ENCODE measurements around the gene FPR2.
"Not testable (repeated sequence)": the region's sequence is repeated elsewhere in the genome, so short reads cannot be mapped to it uniquely, and the experiment has no call there.

Gene FPR2

GRCh38 chr19:51805396-51805795 lies 44.4 kb downstream of the FPR2 start:
- not testable (repeated sequence) for H3K79me2 ChIP-seq (ENCODE audit: control insufficient read depth, insufficient read depth, low read length, unreplicated experiment); H3K4me3 ChIP-seq (ENCODE audit: low read depth, low read length)

GRCh38 chr19:51806571-51806970 lies 45.6 kb downstream of the FPR2 start:
- H3K79me2 ChIP-seq (ENCODE audit: control insufficient read depth, insufficient read depth, low read length, unreplicated experiment); H3K4me3 ChIP-seq (ENCODE audit: low read depth, low read length); H3K27ac ChIP-seq (ENCODE audit: low read depth, low read length); H3K27me3 ChIP-seq (ENCODE audit: insufficient read depth, low read length); H3K36me3 ChIP-seq (ENCODE audit: insufficient read depth, low read length); H2AFZ ChIP-seq (ENCODE audit: low read length, unreplicated experiment): not testable (repeated sequence)
- peaks cover 16% of the 10 kb centered on the region for H3K4me1 ChIP-seq (ENCODE audit: control insufficient read depth, insufficient read depth, low read length, unreplicated experiment)

More at GRCh38 chr19:51805396-51805795, 44.4 kb downstream of the FPR2 start:
- not testable (repeated sequence) for H2AFZ ChIP-seq (ENCODE audit: low read length, unreplicated experiment); H3K36me3 ChIP-seq (ENCODE audit: insufficient read depth, low read length); H3K27ac ChIP-seq (ENCODE audit: low read depth, low read length); H3K27me3 ChIP-seq (ENCODE audit: insufficient read depth, low read length)
- H3K4me1 ChIP-seq (ENCODE audit: control insufficient read depth, insufficient read depth, low read length, unreplicated experiment) = peaks cover 20% of the 10 kb centered on the region

- Histone ChIP-seq H3K27ac (ENCODE audit: low read depth, low read length) (peak overlapping the region; percentile 13; the same call in 1 of the 2 replicates), H3K79me2 (ENCODE audit: control insufficient read depth, insufficient read depth, low read length, unreplicated experiment) (no peaks in the 10 kb centered on the region), H3K36me3 (ENCODE audit: insufficient read depth, low read length) (no peaks in the 10 kb centered on the region), H3K27me3 (ENCODE audit: insufficient read depth, low read length) (no peaks in the 10 kb centered on the region), H3K4me1 (ENCODE audit: control insufficient read depth, insufficient read depth, low read length, unreplicated experiment) (peaks cover 16% of the 10 kb centered on the region), H2AFZ (ENCODE audit: low read length, unreplicated experiment) (no peak overlapping the region), H3K4me3 (ENCODE audit: low read depth, low read length) (no peak overlapping the region)
Observed at GRCh38 chr19:51807111-51807701, 46.2 kb downstream of the FPR2 start.

DNA sequence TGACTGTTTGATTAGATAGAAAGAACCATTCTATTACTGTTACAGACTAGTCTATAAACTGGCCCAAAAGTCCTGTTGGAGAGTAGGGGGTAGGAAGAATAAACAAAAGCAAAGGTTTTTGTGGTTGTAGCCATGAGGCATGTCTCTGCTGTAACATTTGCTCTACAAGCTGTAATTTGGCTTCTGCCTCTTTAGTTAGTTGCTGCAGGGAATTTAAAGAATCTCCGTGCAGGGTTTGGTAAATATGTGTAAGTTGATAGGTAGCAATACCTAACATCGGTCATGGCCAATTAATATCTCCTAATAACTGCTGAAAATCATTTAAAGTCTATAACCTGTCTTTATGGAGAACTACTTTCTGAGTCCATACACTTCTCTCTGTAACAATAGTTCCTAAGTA lies 46.9 kb downstream of the FPR2 start:
- Histone ChIP-seq H3K4me3 (ENCODE audit: low read depth, low read length) (no peak overlapping the region), H3K79me2 (ENCODE audit: control insufficient read depth, insufficient read depth, low read length, unreplicated experiment) (no peaks in the 10 kb centered on the region), H3K27ac (ENCODE audit: low read depth, low read length) (no peak overlapping the region), H3K36me3 (ENCODE audit: insufficient read depth, low read length) (no peaks in the 10 kb centered on the region), H2AFZ (ENCODE audit: low read length, unreplicated experiment) (no peak overlapping the region), H3K27me3 (ENCODE audit: insufficient read depth, low read length) (no peaks in the 10 kb centered on the region), H3K4me1 (ENCODE audit: control insufficient read depth, insufficient read depth, low read length, unreplicated experiment) (peaks cover 16% of the 10 kb centered on the region)

DNA sequence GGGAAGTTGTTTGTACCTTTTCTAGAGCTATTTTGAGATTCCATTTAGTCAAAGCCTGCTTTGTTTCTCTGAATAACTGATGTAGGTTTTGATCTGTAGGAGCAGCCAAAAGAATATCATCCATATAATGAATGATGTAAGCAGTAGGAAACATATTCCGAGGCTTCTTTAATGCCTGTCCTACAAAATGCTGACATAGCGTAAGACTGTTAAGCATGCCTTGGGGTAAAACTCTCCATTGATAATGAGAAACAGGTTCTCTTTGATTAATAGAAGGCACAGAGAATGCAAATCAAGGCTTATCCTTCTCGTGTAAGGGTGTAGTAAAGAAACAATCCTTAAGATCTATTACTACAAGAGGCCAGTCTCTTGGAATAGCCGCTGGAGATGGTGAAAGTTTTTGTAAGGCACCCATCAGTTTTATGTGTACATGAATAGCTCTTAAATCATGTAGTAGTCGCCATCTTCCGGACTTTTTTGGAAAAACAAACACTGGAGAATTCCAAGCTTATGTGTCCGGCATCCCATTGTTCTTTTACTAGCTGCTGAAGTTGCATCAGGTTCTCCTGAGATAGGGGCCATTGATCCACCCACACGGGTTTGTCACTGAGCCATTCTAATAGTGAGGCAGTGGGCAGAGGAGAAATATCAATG lies 47.5 kb downstream of the FPR2 start:
- no peak overlapping the region for H3K27ac ChIP-seq (ENCODE audit: low read depth, low read length)
- no peak overlapping the region for H2AFZ ChIP-seq (ENCODE audit: low read length, unreplicated experiment)
- H3K79me2 ChIP-seq (ENCODE audit: control insufficient read depth, insufficient read depth, low read length, unreplicated experiment) = no peaks in the 10 kb centered on the region
- peaks cover 16% of the 10 kb centered on the region for H3K4me1 ChIP-seq (ENCODE audit: control insufficient read depth, insufficient read depth, low read length, unreplicated experiment)
- no peaks in the 10 kb centered on the region for H3K27me3 ChIP-seq (ENCODE audit: insufficient read depth, low read length)
- H3K4me3 ChIP-seq (ENCODE audit: low read depth, low read length) = no peak overlapping the region
- H3K36me3 ChIP-seq (ENCODE audit: insufficient read depth, low read length) = no peaks in the 10 kb centered on the region

DNA sequence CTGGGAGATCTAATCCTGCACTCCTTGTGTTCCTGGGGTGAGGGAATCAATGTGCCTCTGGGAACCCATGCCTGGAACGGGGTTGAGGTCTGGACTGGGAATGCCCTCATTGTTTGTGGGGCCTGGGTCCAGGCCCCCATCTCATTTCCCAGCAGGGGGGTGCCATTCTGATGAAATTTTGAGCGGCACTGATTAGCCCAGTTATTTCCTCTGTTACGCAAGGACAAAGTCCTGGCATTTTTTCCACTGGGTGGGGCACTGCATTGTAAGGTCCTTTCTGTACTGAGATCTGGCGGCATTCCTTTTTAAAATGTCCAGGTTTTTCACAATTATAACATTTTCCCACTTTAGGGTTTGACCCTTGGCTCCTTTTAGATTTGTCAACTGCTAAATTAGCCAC lies 48.8 kb downstream of the FPR2 start:
- no peak overlapping the region for H3K4me3 ChIP-seq (ENCODE audit: low read depth, low read length)
- H3K27me3 ChIP-seq (ENCODE audit: insufficient read depth, low read length) = no peaks in the 10 kb centered on the region
- H3K36me3 ChIP-seq (ENCODE audit: insufficient read depth, low read length) = no peaks in the 10 kb centered on the region
- H3K27ac ChIP-seq (ENCODE audit: low read depth, low read length) = no peak overlapping the region
- H3K79me2 ChIP-seq (ENCODE audit: control insufficient read depth, insufficient read depth, low read length, unreplicated experiment) = no peaks in the 10 kb centered on the region
- H2AFZ ChIP-seq (ENCODE audit: low read length, unreplicated experiment) = no peak overlapping the region
- peaks cover 16% of the 10 kb centered on the region for H3K4me1 ChIP-seq (ENCODE audit: control insufficient read depth, insufficient read depth, low read length, unreplicated experiment)

DNA sequence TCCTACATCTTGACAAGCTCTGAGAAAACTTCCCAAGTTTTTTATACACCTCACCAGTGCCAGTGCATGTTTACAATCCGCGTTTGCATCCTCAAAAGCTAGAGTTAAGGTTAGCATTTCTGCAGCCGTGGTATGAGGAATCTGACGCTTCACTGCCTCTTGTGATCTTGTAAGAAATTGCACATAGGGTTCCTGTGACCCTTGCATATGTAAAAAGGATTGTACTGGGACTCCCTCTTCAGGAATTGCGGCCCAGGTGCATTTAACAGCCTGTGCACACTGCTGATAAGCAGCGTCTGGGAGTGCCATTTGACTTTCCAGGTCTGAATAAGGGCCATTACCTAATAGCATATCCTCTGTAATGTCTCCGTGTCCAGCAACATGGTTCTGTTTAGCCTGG lies 49.2 kb downstream of the FPR2 start:
- Histone ChIP-seq H3K4me1 (ENCODE audit: control insufficient read depth, insufficient read depth, low read length, unreplicated experiment) (peaks cover 16% of the 10 kb centered on the region), H3K79me2 (ENCODE audit: control insufficient read depth, insufficient read depth, low read length, unreplicated experiment) (no peaks in the 10 kb centered on the region), H2AFZ (ENCODE audit: low read length, unreplicated experiment) (no peak overlapping the region), H3K27me3 (ENCODE audit: insufficient read depth, low read length) (no peaks in the 10 kb centered on the region), H3K4me3 (ENCODE audit: low read depth, low read length) (no peak overlapping the region), H3K27ac (ENCODE audit: low read depth, low read length) (no peak overlapping the region), H3K36me3 (ENCODE audit: insufficient read depth, low read length) (no peaks in the 10 kb centered on the region)

GRCh38 chr19:51811344-51811743 lies 50.4 kb downstream of the FPR2 start:
- H2AFZ ChIP-seq (ENCODE audit: low read length, unreplicated experiment) = no peak overlapping the region
- H3K4me1 ChIP-seq (ENCODE audit: control insufficient read depth, insufficient read depth, low read length, unreplicated experiment) = peaks cover 16% of the 10 kb centered on the region
- no peaks in the 10 kb centered on the region for H3K36me3 ChIP-seq (ENCODE audit: insufficient read depth, low read length)
- no peak overlapping the region for H3K27ac ChIP-seq (ENCODE audit: low read depth, low read length)
- H3K27me3 ChIP-seq (ENCODE audit: insufficient read depth, low read length) = 0 out of 2 replicates have a peak, but pooled peaks cover under 1% of the 10 kb centered on the region
- H3K4me3 ChIP-seq (ENCODE audit: low read depth, low read length) = no peak overlapping the region
- H3K79me2 ChIP-seq (ENCODE audit: control insufficient read depth, insufficient read depth, low read length, unreplicated experiment) = no peaks in the 10 kb centered on the region

- no peaks in the 10 kb centered on the region for H3K36me3 ChIP-seq (ENCODE audit: insufficient read depth, low read length)
- no peak overlapping the region for H3K4me3 ChIP-seq (ENCODE audit: low read depth, low read length)
- H2AFZ ChIP-seq (ENCODE audit: low read length, unreplicated experiment) = no peak overlapping the region
- H3K27me3 ChIP-seq (ENCODE audit: insufficient read depth, low read length) = peaks cover 20% of the 10 kb centered on the region; the same call in 1 of the 2 replicates
- H3K79me2 ChIP-seq (ENCODE audit: control insufficient read depth, insufficient read depth, low read length, unreplicated experiment) = no peaks in the 10 kb centered on the region
- H3K4me1 ChIP-seq (ENCODE audit: control insufficient read depth, insufficient read depth, low read length, unreplicated experiment) = peaks cover 2% of the 10 kb centered on the region
- no peak overlapping the region for H3K27ac ChIP-seq (ENCODE audit: low read depth, low read length)
Observed at GRCh38 chr19:51815043-51815442, 54.1 kb downstream of the FPR2 start.

DNA sequence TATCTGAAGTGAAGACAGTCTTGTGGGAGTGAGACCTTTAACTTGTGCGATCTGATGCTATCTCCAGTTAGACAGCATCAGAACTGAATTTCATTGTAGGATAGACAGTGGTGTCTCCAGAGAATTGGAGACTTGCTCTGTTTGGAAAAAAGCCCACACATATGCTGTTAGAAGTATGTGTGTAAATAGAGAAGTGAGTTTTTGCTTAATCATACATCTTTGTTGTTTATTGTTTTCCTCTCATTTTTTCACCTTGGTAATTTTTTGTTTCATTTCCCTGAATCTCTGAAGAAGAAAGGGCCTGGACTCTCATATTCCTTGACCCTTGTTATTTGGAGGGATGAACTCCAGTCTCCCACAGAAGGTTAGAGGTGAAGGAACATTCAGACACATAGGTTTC lies 55.7 kb downstream of the FPR2 start:
- H3K36me3 ChIP-seq (ENCODE audit: insufficient read depth, low read length) = no peaks in the 10 kb centered on the region
- H2AFZ ChIP-seq (ENCODE audit: low read length, unreplicated experiment) = no peak overlapping the region

DNA sequence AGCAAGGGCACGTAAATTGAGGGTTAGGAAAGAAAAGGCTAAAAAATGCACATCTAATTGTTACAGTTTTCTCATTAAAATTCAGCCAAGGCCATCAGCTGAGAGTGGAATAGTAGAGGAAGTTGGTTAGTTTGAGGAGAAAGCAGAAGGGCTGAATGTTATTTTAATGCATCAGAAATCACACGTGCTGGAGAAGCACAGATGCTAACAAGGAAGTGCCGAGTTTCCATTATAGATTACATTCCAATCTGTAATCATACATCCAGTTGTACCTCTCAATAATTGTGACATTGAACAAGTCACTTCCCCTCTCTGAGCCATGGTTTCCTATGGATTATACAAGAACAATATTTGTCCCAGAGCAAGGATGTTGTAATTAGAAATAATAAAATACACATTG lies 59.0 kb downstream of the FPR2 start:
- Histone ChIP-seq H3K27ac (ENCODE audit: low read depth, low read length) (no peak overlapping the region), H3K4me3 (ENCODE audit: low read depth, low read length) (no peak overlapping the region), H3K27me3 (ENCODE audit: insufficient read depth, low read length) (peaks cover 20% of the 10 kb centered on the region; the same call in 1 of the 2 replicates), H3K36me3 (ENCODE audit: insufficient read depth, low read length) (no peaks in the 10 kb centered on the region), H3K79me2 (ENCODE audit: control insufficient read depth, insufficient read depth, low read length, unreplicated experiment) (no peaks in the 10 kb centered on the region), H3K4me1 (ENCODE audit: control insufficient read depth, insufficient read depth, low read length, unreplicated experiment) (no peaks in the 10 kb centered on the region), H2AFZ (ENCODE audit: low read length, unreplicated experiment) (no peak overlapping the region)

More for the DNA sequence above, 55.7 kb downstream of the FPR2 start:
- no peaks in the 10 kb centered on the region for H3K79me2 ChIP-seq (ENCODE audit: control insufficient read depth, insufficient read depth, low read length, unreplicated experiment)
- H3K27ac ChIP-seq (ENCODE audit: low read depth, low read length) = no peak overlapping the region
- no peak overlapping the region for H3K4me3 ChIP-seq (ENCODE audit: low read depth, low read length)
- no peaks in the 10 kb centered on the region for H3K4me1 ChIP-seq (ENCODE audit: control insufficient read depth, insufficient read depth, low read length, unreplicated experiment)
- H3K27me3 ChIP-seq (ENCODE audit: insufficient read depth, low read length) = peaks cover 20% of the 10 kb centered on the region; the same call in 1 of the 2 replicates
